ENCODE data around the gene MSX1. TPM values are rescaled to one million over a fixed set of nuclear protein-coding genes. Genes with fewer than 3 reads are reported as not detected.

The MSX1 gene
- under 0.01 and 1.1 TPM in 2 replicates for total RNA-seq

DNA sequence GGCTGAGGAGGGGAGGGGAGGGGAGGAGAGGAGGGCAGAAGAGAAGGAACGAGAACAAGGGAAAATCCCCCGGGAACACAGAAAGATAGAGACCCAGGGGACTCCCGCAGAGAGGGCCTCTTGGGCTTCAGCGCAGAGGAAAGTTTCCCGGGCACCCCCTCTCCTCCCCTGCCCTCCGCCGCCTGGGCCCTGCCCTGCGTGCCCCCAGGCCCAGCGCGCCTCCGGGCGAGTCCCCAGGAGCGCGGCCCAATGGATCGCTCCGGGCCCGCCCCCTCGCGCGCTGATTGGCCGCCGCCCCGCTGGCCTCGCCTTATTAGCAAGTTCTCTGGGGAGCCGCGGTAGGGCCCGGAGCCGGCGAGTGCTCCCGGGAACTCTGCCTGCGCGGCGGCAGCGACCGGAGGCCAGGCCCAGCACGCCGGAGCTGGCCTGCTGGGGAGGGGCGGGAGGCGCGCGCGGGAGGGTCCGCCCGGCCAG lies at the start of gene MSX1:
TSS of gene MSX1 (plus strand) at position 341 of the 474 bp plus-strand sequence. CDS start 235 bp downstream, outside the sequence.

Other genes with a start within 250 kb of the MSX1 start
- not detected in 2 replicates for gene CYTL1, start 159.8 kb downstream of the MSX1 start, total RNA-seq
- 0.39 and 0.98 TPM in 2 replicates for gene STK32B, start 191.8 kb downstream of the MSX1 start, total RNA-seq

Measured in placental epithelial cell (primary cell).